Endothelial cell of umbilical vein (primary cell): ENCODE data around the gene TM9SF4. TPM values are rescaled to one million over a fixed set of nuclear protein-coding genes. Genes with fewer than 3 reads are reported as not detected.

Experiments used
- BruUV-seq: library from RNA; stranded (reverse); fragments of 400-500 nt; replicated peaks from 2 replicates; lab custom pipeline; 2021; lab: Mats Ljungman, UMichigan
- CTCF ChIA-PET: fragments of 300-600, 350-600 bp; sonication (Branson Sonifier 250); formaldehyde crosslinking; loops from one replicate; lab custom pipeline; 2021; ENCODE audit warnings: antibody characterized with exemption, inconsistent platforms; lab: Charles Lee
- POLR2A ChIA-PET: fragments of 300-600, 350-600 bp; sonication (Branson Sonifier 250); formaldehyde crosslinking; loops from one replicate; lab custom pipeline; 2021; ENCODE audit warnings: antibody characterized with exemption, inconsistent platforms; lab: Charles Lee
- DNase-seq: peaks from one replicate; pipeline ENCODE4 v3.0.0-alpha.2; 2011; ENCODE audit warnings: low read depth, low spot score
- FAIRE-seq: peaks from 2 replicates; lab custom pipeline; 2011; peaks lifted over from hg19 to GRCh38; lab: Jason Lieb, UNC
- H2AFZ ChIP-seq: 2 replicates; pipeline ENCODE4 v1.6.0; 2012; ENCODE audit warnings: low read depth, low read length, control low read depth, inconsistent platforms
- H3K27ac ChIP-seq: 2 replicates; pipeline ENCODE4 v1.5.1; 2011; ENCODE audit warnings: low read depth, mild to moderate bottlenecking, control low read depth, low read length, moderate library complexity; ENCODE audit not compliant: insufficient read depth
- H3K27me3 ChIP-seq, 2 experiments: 2 replicates each; pipeline versions ENCODE4 v1.6.0 to v1.6.1; 2011; ENCODE audit warnings: low read length in 2 of 2, mixed read lengths in 1 of 2; ENCODE audit not compliant: control insufficient read depth in 2 of 2, insufficient read depth in 2 of 2
- H3K36me3 ChIP-seq, 2 experiments: 2 replicates in 1 of 2; 3 replicates in 1 of 2; pipeline ENCODE4 v1.5.1; 2011; ENCODE audit warnings: low read length in 2 of 2, mild to moderate bottlenecking in 1 of 2, moderate library complexity in 1 of 2; ENCODE audit not compliant: control insufficient read depth in 2 of 2, insufficient read depth in 2 of 2; ENCODE audit errors: extremely low read depth in 1 of 2
- H3K4me1 ChIP-seq: 3 replicates; pipeline ENCODE4 v1.5.1; 2011; ENCODE audit warnings: mild to moderate bottlenecking, low read length; ENCODE audit not compliant: control insufficient read depth, insufficient read depth; ENCODE audit errors: extremely low read depth
- H3K4me2 ChIP-seq: 2 replicates; pipeline ENCODE4 v1.6.1; 2011; ENCODE audit warnings: low read length, control low read depth, mixed read lengths; ENCODE audit not compliant: insufficient read depth
- H3K4me3 ChIP-seq, 3 experiments: fragments of 200-600 bp in 1 of 3; sonication (generic), shearing (Covaris generic) in 1 of 3; replicated peaks in 1 of 3; 2 replicates each; pipeline ENCODE4 v1.5.1; 2011 to 2016; ENCODE audit warnings: control low read depth in 3 of 3, low read length in 3 of 3, mild to moderate bottlenecking in 2 of 3, inconsistent platforms in 1 of 3, low read depth in 1 of 3, moderate library complexity in 1 of 3; ENCODE audit not compliant: insufficient read depth in 1 of 3
- H3K79me2 ChIP-seq: 2 replicates; pipeline ENCODE4 v1.6.0; 2012; ENCODE audit warnings: low read length, inconsistent platforms; ENCODE audit not compliant: control insufficient read depth, insufficient read depth
- H3K9ac ChIP-seq: replicated peaks from 2 replicates; pipeline ENCODE3; 2011; ENCODE audit warnings: low read length, control low read depth; ENCODE audit not compliant: insufficient read depth; ENCODE audit errors: extremely low read depth
- H3K9me1 ChIP-seq: replicated peaks from 3 replicates; pipeline ENCODE4 v1.6.0; 2011; ENCODE audit warnings: mild to moderate bottlenecking, low read length; ENCODE audit not compliant: control insufficient read depth, insufficient read depth; ENCODE audit errors: extremely low read depth
- H3K9me3 ChIP-seq: replicated peaks from 2 replicates; pipeline ENCODE4 v1.5.1; 2012; ENCODE audit warnings: low read length, inconsistent platforms; ENCODE audit not compliant: control insufficient read depth, insufficient read depth
- H4K20me1 ChIP-seq: replicated peaks from 2 replicates; pipeline ENCODE3; 2011; ENCODE audit warnings: mild to moderate bottlenecking, low read length; ENCODE audit not compliant: control insufficient read depth, insufficient read depth; ENCODE audit errors: extremely low read depth
- CTCF ChIP-seq, 2 donors: IDR thresholded peaks; 1 replicate in 1 of 2; 2 replicates in 1 of 2; pipeline ENCODE4 v1.5.1; 2011; ENCODE audit warnings: low read length in 2 of 2, mild to moderate bottlenecking in 2 of 2, moderate library complexity in 2 of 2, control low read depth in 1 of 2, inconsistent platforms in 1 of 2, low read depth in 1 of 2; ENCODE audit not compliant: insufficient read depth in 1 of 2; ENCODE audit errors: extremely low read depth in 1 of 2
- EZH2 ChIP-seq: IDR thresholded peaks from 2 replicates; pipeline ENCODE4 v1.6.1; 2012; ENCODE audit warnings: borderline replicate concordance, low read depth, mild to moderate bottlenecking, moderate library complexity, low read length, inconsistent platforms; ENCODE audit not compliant: severe bottlenecking
- GATA2 ChIP-seq: IDR thresholded peaks from 2 replicates; pipeline ENCODE4 v1.7.0; 2011; ENCODE audit warnings: low read depth, mild to moderate bottlenecking, moderate library complexity, mixed read lengths, low read length; ENCODE audit not compliant: insufficient read length, insufficient read depth
- JUN ChIP-seq: IDR thresholded peaks from 2 replicates; pipeline ENCODE4 v1.6.1; 2011; ENCODE audit warnings: borderline replicate concordance, low read depth; ENCODE audit not compliant: insufficient read length, insufficient read depth
- MAX ChIP-seq: IDR thresholded peaks from 2 replicates; pipeline ENCODE4 v1.6.1; 2011; ENCODE audit not compliant: insufficient read depth, insufficient read length
- MYC ChIP-seq: IDR thresholded peaks from one replicate; pipeline ENCODE4 v1.6.1; 2011; ENCODE audit warnings: mild to moderate bottlenecking, low read depth, low read length
- POLR2A ChIP-seq: IDR thresholded peaks from 2 replicates; pipeline ENCODE4 v1.6.1; 2012; ENCODE audit warnings: low read depth, mild to moderate bottlenecking, control low read depth, low read length
- POLR2AphosphoS5 ChIP-seq: IDR thresholded peaks from 2 replicates; pipeline ENCODE4 v1.6.1; 2012; ENCODE audit warnings: low read depth, mild to moderate bottlenecking, control low read depth, low read length, moderate library complexity; ENCODE audit not compliant: insufficient read depth
- dilution Hi-C: fragments of 300-500 bp; cut with MboI; formaldehyde crosslinking; loops from one replicate; pipeline ENCODE4 v1.15.0; 2019; ENCODE audit warnings: low sequenced_read_pairs; ENCODE audit not compliant: extremely low pct_ligation_motif_present
- intact Hi-C: fragments of 100-400 bp; cut with micrococcal nuclease; formaldehyde crosslinking; loops from one replicate; pipeline ENCODE4 v1.10.0; 2022
- polyA plus RNA-seq, 4 experiments: library from polyadenylated mRNA; depleted of rRNA in 3 of 4; stranded (reverse) in 3 of 4; unstranded in 1 of 4; fragments of >200 nt; gene quantifications; 2 replicates each; pipeline versions ENCODE4 v1.2.1 to v1.2.3, GENCODE V29; 2011 to 2012; ENCODE audit warnings: missing spikeins in 1 of 4
- total RNA-seq: library from RNA; stranded (reverse); gene quantifications from 2 replicates; pipeline ENCODE4 v1.2.3, GENCODE V29; 2021

Gene TM9SF4
- total and polyA plus RNA-seq, 2 donors (not counting 3 experiments of a cell fraction or from before 2014, with no cell fraction given), result 46.4 to 61.9 TPM

DNA sequence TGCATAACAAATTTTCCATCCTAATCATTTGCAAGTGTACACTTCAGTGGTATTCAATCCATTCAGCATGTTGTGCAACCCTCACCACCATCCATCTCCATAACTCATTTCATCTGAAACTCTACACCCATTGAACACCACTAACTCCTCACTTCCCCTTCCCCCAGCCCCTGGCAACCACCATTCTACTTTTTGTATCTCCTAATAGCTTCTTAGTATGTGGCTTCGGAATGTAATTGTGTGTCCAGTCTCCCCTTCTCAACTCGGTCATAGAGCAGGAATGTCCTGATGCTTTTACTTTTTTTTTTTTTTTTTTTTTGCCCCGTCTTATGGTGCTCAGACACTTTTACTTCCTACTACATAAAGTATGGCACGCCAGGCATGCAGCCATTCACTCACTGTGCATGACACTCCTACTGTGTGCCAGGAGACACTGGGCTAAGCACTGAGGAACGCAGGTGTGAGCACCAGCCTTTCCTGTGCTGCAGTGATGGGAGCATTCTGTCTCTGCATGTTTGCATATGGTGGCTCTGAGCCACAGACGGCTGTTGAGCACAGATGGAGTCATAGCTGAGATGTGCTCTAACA lies 42.2 kb upstream of the TM9SF4 start:
- no TSS peak for BruUV-seq
- TF ChIP-seq POLR2AphosphoS5 (no peak), POLR2A (no peak), MAX (no peak), GATA2 (no peak), EZH2 (no peak), JUN (no peak), MYC (no peak), CTCF (IDR thresholded peaks at IDR 0.05; ENCODE audit: extremely low read depth in 1 of 2, insufficient read depth in 1 of 2, low read depth in 1 of 2, low read length in 2 of 2) (no peak)
- H3K9ac ChIP-seq, result no peak overlapping the region
- H2AFZ ChIP-seq, result no peak overlapping the region
- H3K27me3 ChIP-seq, result peaks cover 3 to 10% of the 10 kb centered on the region in 2 experiments
- no peak overlapping the region for H3K4me2 ChIP-seq
- DNase-seq (no peak), FAIRE-seq (no peak)
- H3K9me1 ChIP-seq, result no peaks in the 10 kb centered on the region
- no peak overlapping the region for H3K27ac ChIP-seq
- ChIA-PET CTCF (no interaction called here), POLR2A (no interaction called here)
- dilution Hi-C loops (no loop called here), intact Hi-C loops (no loop called here)
- H3K79me2 ChIP-seq, result no peaks in the 10 kb centered on the region
- no peaks in the 10 kb centered on the region for H3K9me3 ChIP-seq
- no peaks in the 10 kb centered on the region for H4K20me1 ChIP-seq
- H3K4me1 ChIP-seq, result no peaks in the 10 kb centered on the region
- H3K36me3 ChIP-seq, result no peaks in the 10 kb centered on the region
- no peak overlapping the region for H3K4me3 ChIP-seq
